HepG2 (cell line): ENCODE data around the gene MPI. TPM values are rescaled to one million over a fixed set of nuclear protein-coding genes. Genes with fewer than 3 reads are reported as not detected.

Source experiments
- CBFB ChIP-seq: sonication (generic); formaldehyde crosslinking; IDR thresholded peaks from 2 replicates; pipeline ENCODE4 v1.4.0; 2020; ENCODE audit warnings: missing genetic modification reagents
- FOSL2 ChIP-seq: sonication (generic); formaldehyde crosslinking; IDR thresholded peaks from 2 replicates; pipeline ENCODE4 v1.4.0; 2020; ENCODE audit warnings: missing genetic modification reagents
- HES4 ChIP-seq: sonication (generic); formaldehyde crosslinking; IDR thresholded peaks from 2 replicates; pipeline ENCODE4 v1.9.0; 2021; ENCODE audit warnings: mild to moderate bottlenecking, missing genetic modification reagents, borderline replicate concordance
- HOXA5 ChIP-seq: sonication (generic); formaldehyde crosslinking; IDR thresholded peaks from 2 replicates; pipeline ENCODE4 v1.4.0; 2020; ENCODE audit warnings: missing genetic modification reagents
- PATZ1 ChIP-seq: sonication (generic); formaldehyde crosslinking; IDR thresholded peaks from 2 replicates; pipeline ENCODE4 v1.4.0; 2020; ENCODE audit warnings: missing genetic modification reagents
- SOX6 ChIP-seq, 2 experiments: fragments of 450-650 bp in 1 of 2; sonication (generic) in 1 of 2; formaldehyde crosslinking in 1 of 2; IDR thresholded peaks; 2 replicates each; pipeline versions ENCODE4 v1.4.0 to v1.6.1; 2017 to 2020; ENCODE audit warnings: antibody characterized with exemption in 1 of 2, mild to moderate bottlenecking in 1 of 2, missing genetic modification reagents in 1 of 2
- SP1 ChIP-seq, 2 experiments: fragments of 450-650 bp in 1 of 2; sonication (generic) in 1 of 2; formaldehyde crosslinking in 1 of 2; IDR thresholded peaks; 2 replicates each; pipeline versions ENCODE4 v1.4.0 to v1.6.1; 2016 to 2020; ENCODE audit warnings: missing genetic modification reagents in 1 of 2
- ZGPAT ChIP-seq: IDR thresholded peaks from 2 replicates; pipeline ENCODE4 v1.6.1; 2016; ENCODE audit warnings: mild to moderate bottlenecking
- ZHX2 ChIP-seq, 2 experiments: sonication (generic) in 1 of 2; formaldehyde crosslinking in 1 of 2; IDR thresholded peaks; 2 replicates each; pipeline versions ENCODE4 v1.6.1 to v1.9.0; 2014 to 2022; ENCODE audit warnings: antibody characterized with exemption in 1 of 2, borderline replicate concordance in 1 of 2, inconsistent platforms in 1 of 2, low read depth in 1 of 2, missing genetic modification reagents in 1 of 2
- ZNF441 ChIP-seq: sonication (generic); formaldehyde crosslinking; IDR thresholded peaks from 2 replicates; pipeline ENCODE4 v1.7.0; 2021; ENCODE audit warnings: missing genetic modification reagents, borderline replicate concordance
- polyA plus RNA-seq, 8 experiments: library from polyadenylated mRNA; depleted of rRNA in 3 of 8; stranded (reverse) in 7 of 8; unstranded in 1 of 8; fragments of >200 nt; fragmentation: Illumina TruSeq in 4 of 8; extraction: Trizol in 4 of 8; gene quantifications; 2 replicates each; pipeline versions ENCODE4 v1.2.1 to v1.2.3, GENCODE V29; 2011 to 2016; ENCODE audit warnings: low read depth in 4 of 8, missing spikeins in 1 of 8, mixed read lengths in 1 of 8; ENCODE audit not compliant: insufficient read depth in 1 of 8
- total RNA-seq, 5 experiments: library from RNA; depleted of rRNA; stranded (reverse); fragments of >200 nt; fragmentation: Illumina TruSeq; extraction: Trizol; gene quantifications; 2 replicates each; pipeline ENCODE4 v1.2.3, GENCODE V29; 2016; ENCODE audit warnings: low read depth in 1 of 5

Gene MPI
- total and polyA plus RNA-seq, 2 of the 13 experiments (the other 11 are each of a cell fraction or from before 2014, with no cell fraction given): 36.9 to 63.5 TPM

DNA sequence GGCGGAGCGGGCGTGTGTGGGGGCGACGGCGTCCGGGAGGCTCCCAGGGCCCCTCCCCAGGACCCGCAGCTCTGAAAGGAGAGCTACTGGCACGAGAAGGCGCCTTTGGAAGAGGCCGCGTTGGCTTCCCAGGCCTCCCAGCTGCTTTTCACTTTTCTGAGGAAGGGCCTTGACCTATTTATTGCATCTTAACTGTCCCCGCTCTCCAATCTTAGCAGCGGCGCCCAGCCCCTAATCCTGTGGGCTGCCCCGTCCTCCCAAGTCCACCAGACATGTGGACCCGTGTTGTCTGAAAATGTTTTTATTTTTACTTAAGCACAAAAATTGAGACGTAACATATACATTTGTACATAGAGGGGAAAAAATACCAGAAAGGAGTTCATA, 46.4 kb upstream of the MPI start (continued):
- TF ChIP-seq HOXA5 (CRISPR knock-in tag) (no peak), HES4 (CRISPR knock-in tag) (0 out of 2 replicates have a peak, but pooled peaks have one; percentile 5), SOX6 (IDR thresholded peaks at IDR 0.05) (no peak), SOX6 (CRISPR knock-in tag; IDR thresholded peaks at IDR 0.05) (no peak), PATZ1 (CRISPR knock-in tag) (0 out of 2 replicates have a peak, but pooled peaks have one; percentile 3), ZGPAT (CRISPR knock-in tag) (no peak), FOSL2 (CRISPR knock-in tag) (0 out of 2 replicates have a peak, but pooled peaks have one; percentile 5), CBFB (CRISPR knock-in tag) (peak; percentile 6; the same call in 1 of the 2 replicates), ZNF441 (CRISPR knock-in tag) (no peak), SP1 (IDR thresholded peaks at IDR 0.05) (no peak), SP1 (CRISPR knock-in tag; IDR thresholded peaks at IDR 0.05) (0 out of 2 replicates have a peak, but pooled peaks have one; percentile 2), ZHX2 (IDR thresholded peaks at IDR 0.05; ENCODE audit: low read depth) (0 out of 2 replicates have a peak, but pooled peaks have one; percentile 3), ZHX2 (CRISPR knock-in tag; IDR thresholded peaks at IDR 0.05; ENCODE audit: borderline replicate concordance) (no peak)
